ENCODE measurements around the gene AP2M1.
"Not testable (repeated sequence)": the region's sequence is repeated elsewhere in the genome, so short reads cannot be mapped to it uniquely, and the experiment has no call there.

The AP2M1 gene

GRCh38 chr3:184156522-184156955, 18.1 kb upstream of the AP2M1 start:
- TF ChIP-seq ARNT (IDR thresholded peaks at IDR 0.05) (no peak), ZNF384 (IDR thresholded peaks at IDR 0.05) (no peak), FOXM1 (IDR thresholded peaks at IDR 0.05; ENCODE audit: borderline replicate concordance) (no peak), FOXA1 (IDR thresholded peaks at IDR 0.05) (no peak), ELF4 (IDR thresholded peaks at IDR 0.05) (no peak), PKNOX1 (IDR thresholded peaks at IDR 0.05) (no peak), CTBP1 (IDR thresholded peaks at IDR 0.05; ENCODE audit: borderline replicate concordance) (no peak), L3MBTL2 (conservative IDR thresholded peaks at IDR 0.05) (no peak), SUZ12 (IDR thresholded peaks at IDR 0.05) (no peak), NFRKB (IDR thresholded peaks at IDR 0.05) (no peak), BHLHE40 (IDR thresholded peaks at IDR 0.05; ENCODE audit: borderline replicate concordance) (no peak), TARDBP (IDR thresholded peaks at IDR 0.05) (no peak), FOXK2 (IDR thresholded peaks at IDR 0.05) (no peak), SP1 (IDR thresholded peaks at IDR 0.05) (no peak), HDGF (IDR thresholded peaks at IDR 0.05; ENCODE audit: borderline replicate concordance) (no peak), LEF1 (IDR thresholded peaks at IDR 0.05; ENCODE audit: borderline replicate concordance) (no peak)
- no peak for DNase-seq (ENCODE audit: extremely low spot score)
- CTCF ChIA-PET: no interaction called here
- POLR2A ChIA-PET: interaction anchor here (0.6 to 2.1 kb wide), 5 partner anchors 12 to 523 kb away, joined by 3 to 15 read pairs (median 4); partner anchors contain the start of gene EIF2B5

- CTCF ChIA-PET: no interaction called here
Observed at GRCh38 chr3:184157206-184157605, 17.4 kb upstream of the AP2M1 start.

GRCh38 chr3:184158404-184158803, 16.3 kb upstream of the AP2M1 start:
- CTCF ChIA-PET: no interaction called here
- DNase-seq (ENCODE audit: extremely low spot score): no peak
- TF ChIP-seq TARDBP (IDR thresholded peaks at IDR 0.05) (no peak), ZNF384 (IDR thresholded peaks at IDR 0.05) (no peak), FOXK2 (IDR thresholded peaks at IDR 0.05) (no peak), BHLHE40 (IDR thresholded peaks at IDR 0.05; ENCODE audit: borderline replicate concordance) (no peak), HDGF (IDR thresholded peaks at IDR 0.05; ENCODE audit: borderline replicate concordance) (no peak), PKNOX1 (IDR thresholded peaks at IDR 0.05) (no peak), ELF4 (IDR thresholded peaks at IDR 0.05) (no peak)
- POLR2A ChIA-PET: no interaction called here

More at GRCh38 chr3:184157206-184157605, 17.4 kb upstream of the AP2M1 start:
- no peak for DNase-seq (ENCODE audit: extremely low spot score)
- POLR2A ChIA-PET: no interaction called here
- TF ChIP-seq SP1 (IDR thresholded peaks at IDR 0.05) (no peak), ARNT (IDR thresholded peaks at IDR 0.05) (no peak), NFRKB (IDR thresholded peaks at IDR 0.05) (no peak), ELF4 (IDR thresholded peaks at IDR 0.05) (no peak), L3MBTL2 (conservative IDR thresholded peaks at IDR 0.05) (no peak), CTBP1 (IDR thresholded peaks at IDR 0.05; ENCODE audit: borderline replicate concordance) (no peak), ZNF384 (IDR thresholded peaks at IDR 0.05) (no peak), LEF1 (IDR thresholded peaks at IDR 0.05; ENCODE audit: borderline replicate concordance) (no peak), HDGF (IDR thresholded peaks at IDR 0.05; ENCODE audit: borderline replicate concordance) (no peak), FOXA1 (IDR thresholded peaks at IDR 0.05) (no peak), FOXK2 (IDR thresholded peaks at IDR 0.05) (no peak)

- no peak for DNase-seq (ENCODE audit: extremely low spot score)
- TF ChIP-seq NFRKB (IDR thresholded peaks at IDR 0.05) (no peak), SP1 (IDR thresholded peaks at IDR 0.05) (no peak), FOXK2 (IDR thresholded peaks at IDR 0.05) (no peak), BHLHE40 (IDR thresholded peaks at IDR 0.05; ENCODE audit: borderline replicate concordance) (no peak)
- ChIA-PET POLR2A (interaction anchor here (0.6 kb wide), 1 partner anchor 16 kb away, joined by 3 read pairs; no protein-coding TSS in a partner anchor), CTCF (no interaction called here)
Observed at GRCh38 chr3:184160456-184160855, 14.2 kb upstream of the AP2M1 start.

- DNase-seq (ENCODE audit: extremely low spot score); CTCF ChIA-PET: not testable (repeated sequence)
- POLR2A ChIA-PET: interaction anchor here (1.2 kb wide), 1 partner anchor 14 kb away, joined by 3 read pairs; no protein-coding TSS in a partner anchor
Observed at GRCh38 chr3:184162571-184163070, 12.0 kb upstream of the AP2M1 start.

- TF ChIP-seq PKNOX1 (IDR thresholded peaks at IDR 0.05) (no peak), ELF4 (IDR thresholded peaks at IDR 0.05) (no peak)
- no peak for DNase-seq (ENCODE audit: extremely low spot score)
- CTCF ChIA-PET: no interaction called here
- POLR2A ChIA-PET: interaction anchor here (1.8 kb wide), 1 partner anchor 10 kb away, joined by 4 read pairs; the partner anchor contains the start of gene AP2M1
Observed at GRCh38 chr3:184164648-184165330, 9.9 kb upstream of the AP2M1 start.

- TF ChIP-seq BHLHE40 (IDR thresholded peaks at IDR 0.05; ENCODE audit: borderline replicate concordance): no peak
- no peak for TF ChIP-seq ELF4 (IDR thresholded peaks at IDR 0.05)
- TF ChIP-seq PKNOX1 (IDR thresholded peaks at IDR 0.05): no peak
- TF ChIP-seq FOXK2 (IDR thresholded peaks at IDR 0.05): no peak
- TF ChIP-seq LEF1 (IDR thresholded peaks at IDR 0.05; ENCODE audit: borderline replicate concordance): no peak
- no peak for TF ChIP-seq SUZ12 (IDR thresholded peaks at IDR 0.05)
- TF ChIP-seq L3MBTL2 (conservative IDR thresholded peaks at IDR 0.05): no peak
- TF ChIP-seq CTBP1 (IDR thresholded peaks at IDR 0.05; ENCODE audit: borderline replicate concordance): no peak
- no peak for DNase-seq (ENCODE audit: extremely low spot score)
- ChIA-PET CTCF (no interaction called here), POLR2A (no interaction called here)
Observed at GRCh38 chr3:184165543-184165942, 9.1 kb upstream of the AP2M1 start.
